Suprapubic skin (tissue), 3 donors: Measurements from ENCODE around the gene SYT13.

ENCODE experiments used
- POLR2AphosphoS5 ChIP-seq, 3 donors: sonication (generic); formaldehyde crosslinking; IDR thresholded peaks; one replicate each; pipeline ENCODE4 v1.6.1; 2017; ENCODE audit warnings: antibody characterized with exemption in 3 of 3
- TF ChIP-seq, protein P1 (sequence below), 2 donors: fragments of 200-600 bp in 1 of 2; fragments of 450-650 bp in 1 of 2; sonication (generic) in 1 of 2; IDR thresholded peaks; one replicate each; pipeline ENCODE4 v1.5.1; 2016 to 2019; ENCODE audit warnings: antibody characterized with exemption in 2 of 2, mild to moderate bottlenecking in 1 of 2, moderate library complexity in 1 of 2

DNA sequence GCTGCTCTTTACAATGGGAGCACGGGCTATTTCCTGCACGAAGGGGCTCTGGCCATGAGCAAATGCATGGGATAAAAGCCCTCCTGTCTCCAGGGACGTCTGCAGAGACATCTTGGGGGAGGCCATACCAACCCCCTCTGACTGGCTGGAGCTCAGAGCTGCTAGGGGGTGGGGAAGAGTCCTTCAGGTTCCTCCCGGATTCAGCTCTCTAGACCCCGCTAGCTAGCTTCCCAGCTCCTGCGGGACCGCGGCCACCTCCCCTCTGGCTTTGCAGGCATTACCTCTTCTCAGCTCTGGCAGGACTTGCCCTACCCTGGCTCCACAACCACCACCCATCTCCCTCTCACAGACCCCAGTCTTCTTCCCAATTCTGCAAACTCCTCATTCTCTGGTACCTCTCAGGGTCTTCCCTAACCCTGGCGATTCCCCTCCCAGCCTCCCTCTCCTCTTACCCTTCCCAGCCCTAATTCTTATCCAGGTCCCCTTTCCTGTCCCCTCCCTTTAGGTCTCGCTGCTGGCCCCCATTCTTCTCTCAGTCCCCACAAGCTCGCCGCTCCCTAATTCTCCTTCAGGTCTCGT, 802 bp downstream of the SYT13 start:
- TF ChIP-seq, protein P1, sequence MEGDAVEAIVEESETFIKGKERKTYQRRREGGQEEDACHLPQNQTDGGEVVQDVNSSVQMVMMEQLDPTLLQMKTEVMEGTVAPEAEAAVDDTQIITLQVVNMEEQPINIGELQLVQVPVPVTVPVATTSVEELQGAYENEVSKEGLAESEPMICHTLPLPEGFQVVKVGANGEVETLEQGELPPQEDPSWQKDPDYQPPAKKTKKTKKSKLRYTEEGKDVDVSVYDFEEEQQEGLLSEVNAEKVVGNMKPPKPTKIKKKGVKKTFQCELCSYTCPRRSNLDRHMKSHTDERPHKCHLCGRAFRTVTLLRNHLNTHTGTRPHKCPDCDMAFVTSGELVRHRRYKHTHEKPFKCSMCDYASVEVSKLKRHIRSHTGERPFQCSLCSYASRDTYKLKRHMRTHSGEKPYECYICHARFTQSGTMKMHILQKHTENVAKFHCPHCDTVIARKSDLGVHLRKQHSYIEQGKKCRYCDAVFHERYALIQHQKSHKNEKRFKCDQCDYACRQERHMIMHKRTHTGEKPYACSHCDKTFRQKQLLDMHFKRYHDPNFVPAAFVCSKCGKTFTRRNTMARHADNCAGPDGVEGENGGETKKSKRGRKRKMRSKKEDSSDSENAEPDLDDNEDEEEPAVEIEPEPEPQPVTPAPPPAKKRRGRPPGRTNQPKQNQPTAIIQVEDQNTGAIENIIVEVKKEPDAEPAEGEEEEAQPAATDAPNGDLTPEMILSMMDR (IDR thresholded peaks at IDR 0.05): no peak
- no peak for TF ChIP-seq POLR2AphosphoS5 (IDR thresholded peaks at IDR 0.05)
